Tibial nerve (tissue), 4 donors: ENCODE data around the gene CFAP57.

ENCODE experiments used
- CTCF ChIP-seq, 5 experiments: fragments of 200-600 bp in 3 of 5; fragments of 450-650 bp in 2 of 5; sonication (generic) in 3 of 5; IDR thresholded peaks; one replicate each; pipeline ENCODE4 v1.5.1; 2016 to 2019; ENCODE audit warnings: antibody characterized with exemption in 5 of 5, mild to moderate bottlenecking in 3 of 5, moderate library complexity in 2 of 5
- EP300 ChIP-seq, 2 donors: sonication (generic); formaldehyde crosslinking; IDR thresholded peaks; one replicate each; pipeline ENCODE4 v1.6.1; 2017; ENCODE audit warnings: antibody characterized with exemption in 2 of 2, mild to moderate bottlenecking in 1 of 2
- POLR2A ChIP-seq, 2 donors: fragments of 450-650 bp; IDR thresholded peaks; one replicate each; pipeline ENCODE4 v1.6.1; 2017; ENCODE audit warnings: antibody characterized with exemption in 2 of 2, mild to moderate bottlenecking in 2 of 2, moderate library complexity in 2 of 2

GRCh38 chr1:43156026-43156425 lies 16.1 kb upstream of the CFAP57 start:
- no peak for TF ChIP-seq CTCF (IDR thresholded peaks at IDR 0.05)
- no peak for TF ChIP-seq POLR2A (IDR thresholded peaks at IDR 0.05)
- no peak for TF ChIP-seq EP300 (IDR thresholded peaks at IDR 0.05)
